Measurements from ENCODE around the gene PAQR5. TPM values are rescaled to one million over a fixed set of nuclear protein-coding genes. Genes with fewer than 3 reads are reported as not detected.

The PAQR5 gene
- total RNA-seq, 1 experiment from 2014 or later: 3.4 TPM

GRCh38 chr15:69317392-69317841, 18.7 kb downstream of the PAQR5 start:
- Mint-ChIP-seq H3K27ac (ENCODE audit: unreplicated experiment) (peak overlapping the region; percentile 40), H3K4me3 (ENCODE audit: unreplicated experiment) (peak overlapping the region; percentile 9), H3K9me3 (ENCODE audit: unreplicated experiment) (no peaks in the 10 kb centered on the region), H3K4me1 (ENCODE audit: low read depth, unreplicated experiment) (peaks cover 11% of the 10 kb centered on the region), H3K36me3 (ENCODE audit: insufficient read depth, unreplicated experiment) (peaks cover 5% of the 10 kb centered on the region), H3K27me3 (ENCODE audit: insufficient read depth, unreplicated experiment) (no peaks in the 10 kb centered on the region)
- Histone ChIP-seq H3K9me3 (no peaks in the 10 kb centered on the region), H3K4me1 (peaks cover 13% of the 10 kb centered on the region), H3K36me3 (ENCODE audit: control insufficient read depth, insufficient read depth, low read length) (no peaks in the 10 kb centered on the region), H3K27me3 (replicated peaks; ENCODE audit: control insufficient read depth, insufficient read depth, low read length) (no peaks in the 10 kb centered on the region), H3K4me3 (ENCODE audit: low read depth, low read length) (no peak overlapping the region)
- TF ChIP-seq CTCF (IDR thresholded peaks at IDR 0.05; ENCODE audit: insufficient read depth in 1 of 2, low read depth in 1 of 2, low read length in 1 of 2, severe bottlenecking in 1 of 2, unreplicated experiment in 1 of 2): no peak
- intact Hi-C loops (cut with micrococcal nuclease; ENCODE audit: unreplicated experiment): no loop called here
- no TSS peak for BruUV-seq (replicated peaks)
- DNase-seq: peak; percentile 42 to 59
- ChIA-PET POLR2A (interaction anchor here (0.6 to 0.7 kb wide), 2 partner anchors 50 to 1362 kb away, joined by 4 read pairs; no protein-coding TSS in a partner anchor), CTCF (interaction anchor here (0.6 to 1.2 kb wide), 2 partner anchors 49 to 76 kb away, joined by 3 to 8 read pairs; no protein-coding TSS in a partner anchor)

- Mint-ChIP-seq H3K4me1 (ENCODE audit: low read depth, unreplicated experiment) (peaks cover 11% of the 10 kb centered on the region), H3K27ac (ENCODE audit: unreplicated experiment) (peak overlapping the region; percentile 40), H3K9me3 (ENCODE audit: unreplicated experiment) (no peaks in the 10 kb centered on the region), H3K4me3 (ENCODE audit: unreplicated experiment) (peak overlapping the region; percentile 9), H3K36me3 (ENCODE audit: insufficient read depth, unreplicated experiment) (peaks cover 5% of the 10 kb centered on the region), H3K27me3 (ENCODE audit: insufficient read depth, unreplicated experiment) (no peaks in the 10 kb centered on the region)
- Histone ChIP-seq H3K27me3 (replicated peaks; ENCODE audit: control insufficient read depth, insufficient read depth, low read length) (no peaks in the 10 kb centered on the region), H3K4me1 (peaks cover 13% of the 10 kb centered on the region), H3K9me3 (no peaks in the 10 kb centered on the region), H3K36me3 (ENCODE audit: control insufficient read depth, insufficient read depth, low read length) (no peaks in the 10 kb centered on the region), H3K4me3 (ENCODE audit: low read depth, low read length) (no peak overlapping the region)
- intact Hi-C loops (cut with micrococcal nuclease; ENCODE audit: unreplicated experiment): no loop called here
- TF ChIP-seq CTCF (IDR thresholded peaks at IDR 0.05; ENCODE audit: insufficient read depth in 1 of 2, low read depth in 1 of 2, low read length in 1 of 2, severe bottlenecking in 1 of 2, unreplicated experiment in 1 of 2): no peak
- DNase-seq: no peak
- ChIA-PET POLR2A (no interaction called here), CTCF (interaction anchor here (1.2 kb wide), 1 partner anchor 75 kb away, joined by 8 read pairs; no protein-coding TSS in a partner anchor)
- no TSS peak for BruUV-seq (replicated peaks)
These were observed 19.3 kb downstream of the PAQR5 start for GRCh38 chr15:69318033-69318432.

- no TSS peak for BruUV-seq (replicated peaks)
These were observed 21.0 kb downstream of the PAQR5 start for GRCh38 chr15:69319384-69320375.

More at GRCh38 chr15:69319384-69320375, 21.0 kb downstream of the PAQR5 start:
- Mint-ChIP-seq H3K4me3 (ENCODE audit: unreplicated experiment) (no peak overlapping the region), H3K4me1 (ENCODE audit: low read depth, unreplicated experiment) (peaks cover 11% of the 10 kb centered on the region), H3K27me3 (ENCODE audit: insufficient read depth, unreplicated experiment) (no peaks in the 10 kb centered on the region), H3K27ac (ENCODE audit: unreplicated experiment) (no peak overlapping the region), H3K9me3 (ENCODE audit: unreplicated experiment) (no peaks in the 10 kb centered on the region), H3K36me3 (ENCODE audit: insufficient read depth, unreplicated experiment) (peaks cover 5% of the 10 kb centered on the region)
- POLR2A ChIA-PET: no interaction called here
- intact Hi-C loops (cut with micrococcal nuclease; ENCODE audit: unreplicated experiment): no loop called here
- no peak for DNase-seq
- no peak for TF ChIP-seq CTCF (IDR thresholded peaks at IDR 0.05; ENCODE audit: insufficient read depth in 1 of 2, low read depth in 1 of 2, low read length in 1 of 2, severe bottlenecking in 1 of 2, unreplicated experiment in 1 of 2)
- no peaks in the 10 kb centered on the region for H3K9me3 ChIP-seq
- peaks cover 13% of the 10 kb centered on the region for H3K4me1 ChIP-seq
- H3K27me3 ChIP-seq (replicated peaks; ENCODE audit: control insufficient read depth, insufficient read depth, low read length): no peaks in the 10 kb centered on the region
- no peaks in the 10 kb centered on the region for H3K36me3 ChIP-seq (ENCODE audit: control insufficient read depth, insufficient read depth, low read length)
- CTCF ChIA-PET: no interaction called here
- no peak overlapping the region for H3K4me3 ChIP-seq (ENCODE audit: low read depth, low read length)
